ENCODE data around the gene OLFML2A. TPM values are rescaled to one million over a fixed set of nuclear protein-coding genes. Genes with fewer than 3 reads are reported as not detected.

Gene OLFML2A
- total and polyA plus RNA-seq, 12 donors = 5.9 to 51.2 (median 31.8) TPM

- Histone ChIP-seq H3K27me3 (peaks cover 0 to 25% (median 0%) of the 10 kb centered on the region in 7 donors), H3K4me1 (peaks cover 14 to 71% (median 52%) of the 10 kb centered on the region in 9 donors), H3K4me3 (peak overlapping the region; percentile 54 to 71 (median 63)), H3K27ac (peak overlapping the region in 9 of 10 donors; percentile 45 to 81 (median 68)), H3K9me3 (no peaks in the 10 kb centered on the region), H3K36me3 (no peaks in the 10 kb centered on the region)
- no peak for TF ChIP-seq CTCF (IDR thresholded peaks at IDR 0.05)
- intact Hi-C loops (cut with DNase I) = loop anchor here in 4 of 10 donors (5.0 to 10.0 kb wide), 2 partner anchors 61 to 598 kb away; no protein-coding TSS in a partner anchor
- DNase-seq = no peak
- 14 to 25% methylated on average over 12 of the region's 12 CpGs for WGBS, 2 donors
- no peak for ATAC-seq
Measured at GRCh38 chr9:124776618-124776953, 347 bp upstream of the OLFML2A start.

GRCh38 chr9:124778575-124779367, 1.8 kb downstream of the OLFML2A start:
- H3K4me1 ChIP-seq = peaks cover 14 to 77% (median 46%) of the 10 kb centered on the region in 9 donors
- WGBS, 2 donors = 80 to 82% methylated on average over 11 of the region's 11 CpGs
- H3K27ac ChIP-seq = peak overlapping the region in 5 of 10 donors; percentile 28 to 78 (median 61)
- H3K27me3 ChIP-seq = peaks cover 0 to 25% (median 0%) of the 10 kb centered on the region in 7 donors
- DNase-seq (no peak), ATAC-seq (no peak)
- H3K36me3 ChIP-seq = no peaks in the 10 kb centered on the region
- no peak for TF ChIP-seq CTCF (IDR thresholded peaks at IDR 0.05)
- intact Hi-C loops (cut with DNase I) = loop anchor here in 5 of 10 donors (2.0 to 10.0 kb wide), 3 partner anchors 18 to 596 kb away; no protein-coding TSS in a partner anchor
- no peaks in the 10 kb centered on the region for H3K9me3 ChIP-seq
- peak overlapping the region in 1 of 10 donors; percentile 1 for H3K4me3 ChIP-seq

- ATAC-seq = peak in 6 of 8 donors; percentile 15 to 43 (median 22)
- no peak for DNase-seq
- Histone ChIP-seq H3K36me3 (no peaks in the 10 kb centered on the region), H3K27ac (peak overlapping the region in 8 of 10 donors; percentile 15 to 78 (median 64)), H3K9me3 (no peaks in the 10 kb centered on the region), H3K4me1 (peaks cover 15 to 82% (median 53%) of the 10 kb centered on the region in 9 donors), H3K4me3 (peak overlapping the region in 1 of 10 donors; percentile 1), H3K27me3 (peaks cover 0 to 25% (median 0%) of the 10 kb centered on the region in 7 donors)
- WGBS, 2 donors = 30 to 41% methylated on average over 6 of the region's 6 CpGs
- TF ChIP-seq CTCF (IDR thresholded peaks at IDR 0.05) = no peak
- intact Hi-C loops (cut with DNase I) = loop anchor here in 7 of 10 donors (1.0 to 10.0 kb wide), 6 partner anchors 17 to 595 kb away; no protein-coding TSS in a partner anchor
Measured at GRCh38 chr9:124779368-124780059, 2.6 kb downstream of the OLFML2A start.
